ENCODE data around the gene SLC9C1. TPM values are rescaled to one million over a fixed set of nuclear protein-coding genes. Genes with fewer than 3 reads are reported as not detected.

Gene SLC9C1
- total RNA-seq, 1 donor from 2014 or later, result not detected

DNA sequence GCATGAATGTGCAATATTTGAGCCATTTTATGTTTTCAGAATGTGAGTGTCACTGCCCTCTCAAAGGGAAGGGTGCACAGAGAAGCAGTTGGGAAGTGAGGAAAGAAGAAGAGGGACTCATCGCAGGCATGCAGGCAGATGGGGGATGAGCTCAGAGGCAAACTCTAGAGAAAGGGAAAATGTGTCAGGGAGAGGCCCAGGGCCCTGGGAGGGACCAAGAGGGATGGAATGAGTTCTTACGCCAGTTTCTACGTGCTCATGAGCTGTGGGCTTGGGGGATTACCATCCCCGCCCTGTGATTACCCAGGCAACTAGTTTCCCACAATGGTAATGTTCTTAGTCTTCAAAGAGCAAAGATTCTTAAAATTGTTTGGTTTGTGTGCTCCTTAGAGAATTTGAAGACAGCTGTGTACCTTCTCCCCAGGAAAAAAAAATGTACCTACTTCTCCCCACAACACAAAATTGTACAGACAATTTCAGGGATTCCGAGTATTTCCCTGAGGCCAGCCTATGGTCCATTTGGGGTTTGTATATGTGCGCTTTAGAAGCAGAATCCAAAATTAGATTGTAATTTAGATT lies 178.8 kb downstream of the SLC9C1 start:
- no peaks in the 10 kb centered on the region for H3K36me3 Mint-ChIP-seq (ENCODE audit: unreplicated experiment)
- H3K4me3 Mint-ChIP-seq (ENCODE audit: unreplicated experiment), result no peak overlapping the region
- DNase-seq, result no peak
- TF ChIP-seq, protein P1, sequence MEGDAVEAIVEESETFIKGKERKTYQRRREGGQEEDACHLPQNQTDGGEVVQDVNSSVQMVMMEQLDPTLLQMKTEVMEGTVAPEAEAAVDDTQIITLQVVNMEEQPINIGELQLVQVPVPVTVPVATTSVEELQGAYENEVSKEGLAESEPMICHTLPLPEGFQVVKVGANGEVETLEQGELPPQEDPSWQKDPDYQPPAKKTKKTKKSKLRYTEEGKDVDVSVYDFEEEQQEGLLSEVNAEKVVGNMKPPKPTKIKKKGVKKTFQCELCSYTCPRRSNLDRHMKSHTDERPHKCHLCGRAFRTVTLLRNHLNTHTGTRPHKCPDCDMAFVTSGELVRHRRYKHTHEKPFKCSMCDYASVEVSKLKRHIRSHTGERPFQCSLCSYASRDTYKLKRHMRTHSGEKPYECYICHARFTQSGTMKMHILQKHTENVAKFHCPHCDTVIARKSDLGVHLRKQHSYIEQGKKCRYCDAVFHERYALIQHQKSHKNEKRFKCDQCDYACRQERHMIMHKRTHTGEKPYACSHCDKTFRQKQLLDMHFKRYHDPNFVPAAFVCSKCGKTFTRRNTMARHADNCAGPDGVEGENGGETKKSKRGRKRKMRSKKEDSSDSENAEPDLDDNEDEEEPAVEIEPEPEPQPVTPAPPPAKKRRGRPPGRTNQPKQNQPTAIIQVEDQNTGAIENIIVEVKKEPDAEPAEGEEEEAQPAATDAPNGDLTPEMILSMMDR (IDR thresholded peaks at IDR 0.05; ENCODE audit: partially characterized antibody, unreplicated experiment), result no peak
- peaks cover 8% of the 10 kb centered on the region for H3K4me1 Mint-ChIP-seq (ENCODE audit: low read depth, unreplicated experiment)
- H3K27me3 Mint-ChIP-seq (ENCODE audit: unreplicated experiment), result no peaks in the 10 kb centered on the region
- no peak overlapping the region for H3K27ac Mint-ChIP-seq (ENCODE audit: unreplicated experiment)
- no peaks in the 10 kb centered on the region for H3K9me3 Mint-ChIP-seq (ENCODE audit: unreplicated experiment)

DNA sequence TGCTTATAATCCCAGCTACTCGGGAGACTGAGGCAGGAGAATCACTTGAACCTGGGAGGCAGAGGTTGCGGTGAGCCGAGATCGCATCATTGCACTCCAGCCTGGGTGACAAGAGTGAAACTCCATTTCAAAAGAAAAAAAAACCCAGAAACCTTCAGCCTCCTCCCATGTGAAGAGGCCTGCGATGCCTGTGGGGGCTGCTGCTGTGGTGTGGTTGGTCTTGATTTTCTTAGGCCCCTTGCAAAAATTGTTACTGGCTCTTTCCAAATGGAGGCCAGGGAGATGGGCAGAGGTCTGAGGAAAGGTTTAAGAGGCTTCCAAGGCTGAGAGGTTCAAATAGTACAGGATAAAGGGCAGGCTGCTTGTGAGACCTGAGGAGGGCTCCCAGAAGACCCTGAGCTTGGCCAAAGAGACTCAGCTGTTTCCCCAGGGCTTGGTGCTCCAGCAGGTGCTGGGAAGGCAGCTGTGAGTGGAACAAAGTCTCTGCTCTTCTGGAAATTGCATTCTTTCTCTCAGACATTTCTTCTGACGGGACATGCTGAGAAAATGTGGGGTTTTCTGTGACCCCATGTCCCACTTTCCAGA lies 179.3 kb downstream of the SLC9C1 start:
- TF ChIP-seq, protein P1 (IDR thresholded peaks at IDR 0.05; ENCODE audit: partially characterized antibody, unreplicated experiment), result no peak
- Mint-ChIP-seq H3K27me3 (ENCODE audit: unreplicated experiment) (no peaks in the 10 kb centered on the region), H3K36me3 (ENCODE audit: unreplicated experiment) (no peaks in the 10 kb centered on the region), H3K27ac (ENCODE audit: unreplicated experiment) (no peak overlapping the region), H3K4me1 (ENCODE audit: low read depth, unreplicated experiment) (peaks cover 3% of the 10 kb centered on the region), H3K4me3 (ENCODE audit: unreplicated experiment) (no peak overlapping the region), H3K9me3 (ENCODE audit: unreplicated experiment) (no peaks in the 10 kb centered on the region)
- DNase-seq, result no peak

DNA sequence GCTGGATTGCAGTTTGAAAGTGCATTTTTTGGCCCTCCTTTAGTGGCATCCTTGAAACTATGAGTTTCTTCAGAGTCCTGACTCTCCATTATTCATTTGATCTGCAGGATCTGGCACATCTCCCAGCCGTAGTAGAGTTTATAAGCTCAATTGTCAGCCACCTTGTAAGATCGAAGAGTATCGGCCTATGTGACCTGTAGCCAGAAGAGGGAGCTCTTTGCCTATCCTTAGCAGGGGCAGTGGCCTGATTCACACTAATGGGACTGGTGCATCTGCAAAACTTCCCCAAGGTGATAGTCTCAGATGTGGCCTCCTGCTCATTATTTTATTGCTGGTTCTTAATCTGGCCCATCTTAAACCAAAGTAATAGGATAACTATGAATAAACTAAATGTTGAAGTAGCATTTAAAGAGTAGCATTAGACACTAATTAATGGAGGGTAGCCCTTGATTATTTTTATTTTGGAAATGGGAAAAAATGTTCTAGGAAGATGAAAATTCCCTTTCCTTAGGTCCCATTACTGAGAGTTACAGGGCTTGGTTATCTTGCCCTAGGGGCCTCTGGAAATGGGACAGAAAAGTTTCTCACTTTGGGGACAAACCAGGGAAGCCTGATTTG lies 182.1 kb downstream of the SLC9C1 start:
- no peak overlapping the region for H3K27ac Mint-ChIP-seq (ENCODE audit: unreplicated experiment)
- no peaks in the 10 kb centered on the region for H3K27me3 Mint-ChIP-seq (ENCODE audit: unreplicated experiment)
- no peaks in the 10 kb centered on the region for H3K36me3 Mint-ChIP-seq (ENCODE audit: unreplicated experiment)
- peak; percentile 56 for DNase-seq
- H3K9me3 Mint-ChIP-seq (ENCODE audit: unreplicated experiment), result no peaks in the 10 kb centered on the region
- TF ChIP-seq, protein P1 (IDR thresholded peaks at IDR 0.05; ENCODE audit: partially characterized antibody, unreplicated experiment), result peak; percentile 69
- H3K4me1 Mint-ChIP-seq (ENCODE audit: low read depth, unreplicated experiment), result peaks cover 2% of the 10 kb centered on the region
- no peak overlapping the region for H3K4me3 Mint-ChIP-seq (ENCODE audit: unreplicated experiment)

DNA sequence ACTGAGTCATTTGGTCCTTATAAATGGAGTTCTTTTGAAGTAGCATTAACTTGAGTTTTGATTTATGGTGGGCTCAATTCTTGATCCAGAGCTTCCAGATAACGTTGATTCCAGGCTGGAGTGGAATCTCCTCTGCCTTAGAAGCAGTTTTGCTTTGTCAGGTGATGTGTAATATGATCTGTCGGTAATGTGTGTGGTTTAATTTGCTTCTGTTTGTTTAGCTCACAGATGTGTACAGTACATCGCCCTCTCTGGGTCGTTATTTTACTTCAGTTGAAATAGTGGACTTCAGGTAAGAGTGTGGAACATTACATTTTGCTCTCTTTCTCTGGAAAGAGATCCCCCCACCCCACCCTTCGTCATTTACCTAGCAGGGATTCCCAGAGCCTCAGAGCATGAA lies 184.7 kb downstream of the SLC9C1 start:
- H3K27ac Mint-ChIP-seq (ENCODE audit: unreplicated experiment), result no peak overlapping the region
- no peaks in the 10 kb centered on the region for H3K9me3 Mint-ChIP-seq (ENCODE audit: unreplicated experiment)
- TF ChIP-seq, protein P1 (IDR thresholded peaks at IDR 0.05; ENCODE audit: partially characterized antibody, unreplicated experiment), result no peak

DNA sequence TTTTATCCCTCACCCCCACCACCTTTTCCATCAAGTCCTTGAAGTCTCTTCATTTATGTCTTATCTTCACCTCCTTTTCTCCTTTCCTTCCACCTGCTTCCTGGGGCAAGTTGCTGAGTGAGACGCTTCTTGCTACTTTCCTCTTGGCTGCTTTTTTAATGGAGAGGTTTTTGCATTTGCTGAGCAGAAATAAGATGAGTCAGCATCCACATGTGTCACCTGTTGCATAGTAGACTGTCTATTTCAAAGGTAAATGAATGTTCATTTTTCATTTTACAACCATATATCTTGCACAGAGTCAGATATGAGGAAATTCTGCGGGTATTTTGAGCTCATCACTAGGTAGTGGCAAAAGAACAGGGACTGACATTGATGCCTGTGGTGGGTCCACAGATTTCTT lies 189.2 kb downstream of the SLC9C1 start:
- TF ChIP-seq, protein P1 (IDR thresholded peaks at IDR 0.05; ENCODE audit: partially characterized antibody, unreplicated experiment), result no peak

More for the DNA sequence above, 184.7 kb downstream of the SLC9C1 start:
- no peak for DNase-seq
- H3K4me3 Mint-ChIP-seq (ENCODE audit: unreplicated experiment), result no peak overlapping the region
- H3K4me1 Mint-ChIP-seq (ENCODE audit: low read depth, unreplicated experiment), result no peaks in the 10 kb centered on the region
- no peaks in the 10 kb centered on the region for H3K27me3 Mint-ChIP-seq (ENCODE audit: unreplicated experiment)
- no peaks in the 10 kb centered on the region for H3K36me3 Mint-ChIP-seq (ENCODE audit: unreplicated experiment)

More for the DNA sequence above, 189.2 kb downstream of the SLC9C1 start:
- Mint-ChIP-seq H3K9me3 (ENCODE audit: unreplicated experiment) (no peaks in the 10 kb centered on the region), H3K4me3 (ENCODE audit: unreplicated experiment) (no peak overlapping the region), H3K4me1 (ENCODE audit: low read depth, unreplicated experiment) (no peaks in the 10 kb centered on the region), H3K27ac (ENCODE audit: unreplicated experiment) (no peak overlapping the region), H3K36me3 (ENCODE audit: unreplicated experiment) (no peaks in the 10 kb centered on the region), H3K27me3 (ENCODE audit: unreplicated experiment) (no peaks in the 10 kb centered on the region)
- no peak for DNase-seq

Measured in glutamatergic neuron (in vitro differentiated cells).